ENCODE results near the gene HTT. TPM values are rescaled to one million over a fixed set of nuclear protein-coding genes. Genes with fewer than 3 reads are reported as not detected.

The HTT gene
- total and polyA plus RNA-seq, 10 of the 15 experiments (the other 5 are each of a cell fraction or from before 2014, with no cell fraction given), result 3.3 to 113 (median 43.3) TPM

GRCh38 chr4:3067473-3068001, 6.9 kb upstream of the HTT start:
- POLR2A ChIA-PET, result no interaction called here
- H3K27me3 ChIP-seq (replicated peaks in 1 of 2; ENCODE audit: control insufficient read depth in 2 of 2, insufficient read depth in 2 of 2, low read length in 1 of 2), result no peaks in the 10 kb centered on the region
- ATAC-seq (no peak), FAIRE-seq (no peak), DNase-seq (ENCODE audit: low read depth, low spot score) (no peak)
- intact Hi-C loops (cut with micrococcal nuclease; ENCODE audit: unreplicated experiment) (no loop called here), in situ Hi-C loops (cut with MboI) (no loop called here)
- CTCF ChIA-PET, result no interaction called here
- no peak overlapping the region for H2AFZ ChIP-seq (ENCODE audit: control insufficient read depth, low read depth, low read length)
- no peak overlapping the region for H3K4me2 ChIP-seq (ENCODE audit: control insufficient read depth, insufficient read depth)
- SMC1A ChIA-PET (ENCODE audit: uncharacterized antibody, unreplicated experiment), result interaction anchor here (1.2 to 1.6 kb wide), 3 partner anchors 9 to 106 kb away, joined by 3 to 6 read pairs (median 3); no protein-coding TSS in a partner anchor
- no peaks in the 10 kb centered on the region for H4K20me1 ChIP-seq (ENCODE audit: control insufficient read depth, insufficient read depth)
- H3K27ac ChIP-seq (ENCODE audit: control insufficient read depth, insufficient read depth), result no peak overlapping the region
- H3K79me2 ChIP-seq (ENCODE audit: control insufficient read depth, insufficient read depth, low read length), result no peaks in the 10 kb centered on the region
- no peak overlapping the region for H3K9ac ChIP-seq (ENCODE audit: control insufficient read depth, insufficient read depth, low read length)
- WGBS (ENCODE audit: insufficient coverage, insufficient replicate concordance, low lambda C conversion rate, missing lambda C conversion rate), result 52% methylated on average over 6 of the region's 6 CpGs
- H3K9me3 ChIP-seq (replicated peaks; ENCODE audit: control insufficient read depth, insufficient read depth, low read length), result no peaks in the 10 kb centered on the region
- RAD21 ChIA-PET (ENCODE audit: unreplicated experiment), result no interaction called here
- H3K4me1 ChIP-seq (ENCODE audit: control insufficient read depth, insufficient read depth, low read length), result no peaks in the 10 kb centered on the region
- H3K36me3 ChIP-seq (ENCODE audit: control insufficient read depth in 2 of 2, insufficient read depth in 2 of 2, low read length in 1 of 2), result no peaks in the 10 kb centered on the region
- TF ChIP-seq NR2C1 (IDR thresholded peaks at IDR 0.05), result no peak
- TF ChIP-seq MTA3 (IDR thresholded peaks at IDR 0.05; ENCODE audit: borderline replicate concordance, low read length), result no peak
- TF ChIP-seq ATF2 (IDR thresholded peaks at IDR 0.05; ENCODE audit: low read length), result no peak
- TF ChIP-seq RB1 (IDR thresholded peaks at IDR 0.05; ENCODE audit: borderline replicate concordance), result no peak
- no peak for TF ChIP-seq MAX (IDR thresholded peaks at IDR 0.05; ENCODE audit: low read depth, low read length)
- no peak for TF ChIP-seq ZZZ3 (IDR thresholded peaks at IDR 0.05; ENCODE audit: control insufficient read depth, insufficient read length, low read depth)
- no peak for TF ChIP-seq RAD21 (IDR thresholded peaks at IDR 0.05; ENCODE audit: insufficient read depth, low read depth, low read length)
- H3K4me3 ChIP-seq, result no peak overlapping the region
- no TSS peak for BruUV-seq (replicated peaks)

All from GM12878 (cell line).